Right lung (tissue), 10 donors: ENCODE data around the gene GRAMD1B. TPM values are rescaled to one million over a fixed set of nuclear protein-coding genes. Genes with fewer than 3 reads are reported as not detected.

Experiments
- DNase-seq, 2 donors: peaks; one replicate each; pipeline ENCODE4 v3.0.0-alpha.2; 2013
- long read RNA-seq, 8 donors: transcript quantifications; one replicate each; lab custom pipeline, GENCODE V29; 2026
- polyA plus RNA-seq, 5 donors: library from polyadenylated mRNA; unstranded; fragments of 120-200 nt; gene quantifications; one replicate each; pipeline versions ENCODE4 v1.2.1 to v1.2.3, GENCODE V29; 2013; ENCODE audit warnings: inconsistent platforms in 1 of 5, low replicate concordance in 1 of 5; ENCODE audit not compliant: insufficient read length in 5 of 5, insufficient read depth in 1 of 5

GRAMD1B gene
- 1 to 10 TPM; 3.8 to 4.5 (median 4.2) TPM for polyA plus RNA-seq
- long read RNA-seq, donor 1: 0 reads
- long read RNA-seq, donor 2: 0 reads
- long read RNA-seq, donor 3: 0 reads
- long read RNA-seq, donor 4: 0 reads
- long read RNA-seq, donor 5, partial matches to known transcripts: 0 of 1 reads
- long read RNA-seq, donor 5, other reads (novel, unspliced or antisense): 0 of 1 reads
- long read RNA-seq, donor 6: 0 reads
- long read RNA-seq, donor 7: 0 reads
- long read RNA-seq, donor 8: 0 reads

GRCh38 chr11:123429913-123430720 lies at the start of gene GRAMD1B:
Gene GRAMD1B (plus strand): TSS chr11:123430269. CDS start chr11:123430793, 524 bp downstream.
- peak; percentile 62 to 69 for DNase-seq

DNA sequence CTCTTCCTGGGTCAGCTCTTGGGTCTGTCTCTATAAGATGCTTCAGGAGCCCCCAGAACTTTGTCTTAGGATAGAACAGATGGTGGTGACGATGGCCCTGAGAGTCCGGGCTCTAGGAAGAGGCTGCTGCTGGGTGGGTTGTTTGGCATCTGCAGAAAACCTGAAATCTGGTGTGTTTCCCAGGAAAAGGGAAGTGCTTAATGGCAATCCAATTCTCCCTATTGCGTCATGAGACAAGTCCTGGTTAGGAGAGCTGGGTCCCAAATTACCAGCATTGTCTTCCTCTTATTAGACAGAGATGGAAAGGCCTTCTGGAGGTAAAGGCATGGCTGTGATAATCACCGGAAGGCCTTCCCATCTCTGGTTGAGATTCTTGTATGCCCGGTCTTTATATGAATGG lies 48.9 kb upstream of the GRAMD1B start:
- DNase-seq: no peak

- DNase-seq: no peak
These were observed 48.1 kb upstream of the GRAMD1B start for GRCh38 chr11:123381817-123382554.

DNA sequence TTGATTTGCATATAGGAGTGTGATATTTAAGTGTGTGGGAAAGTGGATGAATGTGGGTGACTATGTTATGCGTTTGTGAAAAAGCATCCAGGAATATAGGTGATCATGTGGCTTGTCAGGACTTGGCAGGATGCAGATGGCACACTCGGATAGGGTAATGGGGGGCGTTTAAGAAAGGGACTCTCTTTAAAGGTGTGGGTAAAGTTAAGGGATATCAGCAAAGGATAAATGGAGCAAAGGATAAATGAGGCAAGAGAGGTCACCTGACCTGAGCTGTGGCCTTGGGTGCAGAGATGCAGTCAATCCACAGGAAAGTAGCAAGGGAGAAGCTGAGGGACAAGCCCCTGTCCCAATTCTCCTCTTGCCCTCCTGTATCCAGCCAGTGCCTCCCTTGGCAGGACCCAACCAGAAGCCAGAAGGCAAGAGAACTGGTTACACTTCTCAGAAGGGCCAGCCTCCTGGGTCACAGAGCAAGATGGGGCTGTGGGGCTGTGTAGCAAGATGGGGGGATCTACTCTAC lies 47.5 kb upstream of the GRAMD1B start:
- no peak for DNase-seq

- DNase-seq: no peak
These were observed 46.0 kb upstream of the GRAMD1B start for GRCh38 chr11:123384116-123384515.

DNA sequence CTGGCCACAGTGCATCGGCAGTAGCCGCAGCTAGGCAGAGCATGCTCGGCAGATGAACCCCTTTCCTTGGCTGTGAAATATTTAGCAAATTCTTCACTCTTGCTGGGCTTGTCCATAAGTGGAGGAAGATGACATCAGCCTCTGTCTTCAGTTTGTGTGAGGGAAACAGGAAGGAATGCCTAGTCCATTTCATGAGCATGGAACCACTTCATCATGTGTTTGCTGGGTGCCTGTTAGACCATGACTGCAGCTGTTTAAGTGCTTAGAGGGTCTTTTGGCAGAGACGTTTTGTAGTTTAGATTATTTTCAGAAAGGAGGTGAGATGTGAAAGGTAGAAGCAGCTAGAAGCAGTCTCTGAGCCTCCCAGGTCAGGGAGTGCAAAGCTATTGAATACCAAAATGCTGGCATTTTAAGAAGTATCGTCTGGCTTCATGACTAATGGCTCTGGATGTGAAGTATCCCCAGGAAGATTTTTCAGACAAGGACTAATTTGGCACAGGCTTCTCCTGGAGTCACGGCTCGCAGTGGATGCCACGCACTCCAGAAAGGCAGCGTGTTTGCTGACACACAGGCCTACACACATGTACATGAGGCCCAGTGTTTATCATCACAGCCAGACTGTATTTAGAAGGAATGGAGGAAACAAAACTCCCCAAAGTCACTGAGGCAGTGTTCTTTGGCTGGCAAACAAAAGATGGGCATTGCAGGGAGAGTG lies 43.1 kb upstream of the GRAMD1B start:
- DNase-seq: no peak

DNA sequence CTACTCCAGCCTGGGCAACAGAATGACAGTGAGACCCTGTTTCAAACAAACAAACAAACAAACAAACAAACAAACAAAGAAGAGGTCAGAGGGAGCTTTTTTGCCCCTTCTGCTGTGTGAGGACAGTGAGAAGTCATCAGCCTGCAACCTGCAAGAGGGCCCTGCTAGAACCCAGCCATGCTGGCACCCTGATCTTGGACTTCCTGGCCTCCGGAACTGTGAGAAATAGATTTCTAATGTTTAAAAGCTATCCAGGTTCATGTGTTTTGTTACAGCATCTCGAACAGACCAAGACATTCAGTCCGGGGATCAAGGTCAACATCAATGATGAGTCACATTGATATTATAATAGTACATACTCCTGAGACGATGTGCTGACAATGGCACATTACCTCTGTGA lies 41.4 kb upstream of the GRAMD1B start:
- no peak for DNase-seq

DNA sequence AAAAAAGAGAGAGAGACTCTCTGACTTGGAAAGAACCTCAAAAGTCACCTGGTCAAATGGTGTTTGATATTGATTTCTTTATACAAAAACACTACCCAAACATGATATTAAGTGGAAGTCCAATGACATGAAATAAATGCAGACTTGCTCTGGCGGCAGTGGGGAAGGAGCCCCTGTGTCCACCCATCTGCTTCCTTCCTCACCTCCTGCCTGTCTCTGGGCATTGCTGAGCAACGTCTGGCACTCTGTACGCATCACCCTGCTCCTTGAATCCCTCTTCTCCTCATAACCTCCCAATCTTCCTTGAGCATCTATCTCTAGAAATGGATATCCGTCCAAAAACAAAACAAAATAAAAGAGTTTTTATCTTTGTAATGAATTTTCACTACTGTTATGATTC lies 39.9 kb upstream of the GRAMD1B start:
- DNase-seq: no peak

- DNase-seq: no peak
These were observed 38.3 kb upstream of the GRAMD1B start for GRCh38 chr11:123391646-123392348.

- no peak for DNase-seq
These were observed 37.6 kb upstream of the GRAMD1B start for GRCh38 chr11:123392431-123392830.

- no peak for DNase-seq
These were observed 37.2 kb upstream of the GRAMD1B start for GRCh38 chr11:123392844-123393243.

DNA sequence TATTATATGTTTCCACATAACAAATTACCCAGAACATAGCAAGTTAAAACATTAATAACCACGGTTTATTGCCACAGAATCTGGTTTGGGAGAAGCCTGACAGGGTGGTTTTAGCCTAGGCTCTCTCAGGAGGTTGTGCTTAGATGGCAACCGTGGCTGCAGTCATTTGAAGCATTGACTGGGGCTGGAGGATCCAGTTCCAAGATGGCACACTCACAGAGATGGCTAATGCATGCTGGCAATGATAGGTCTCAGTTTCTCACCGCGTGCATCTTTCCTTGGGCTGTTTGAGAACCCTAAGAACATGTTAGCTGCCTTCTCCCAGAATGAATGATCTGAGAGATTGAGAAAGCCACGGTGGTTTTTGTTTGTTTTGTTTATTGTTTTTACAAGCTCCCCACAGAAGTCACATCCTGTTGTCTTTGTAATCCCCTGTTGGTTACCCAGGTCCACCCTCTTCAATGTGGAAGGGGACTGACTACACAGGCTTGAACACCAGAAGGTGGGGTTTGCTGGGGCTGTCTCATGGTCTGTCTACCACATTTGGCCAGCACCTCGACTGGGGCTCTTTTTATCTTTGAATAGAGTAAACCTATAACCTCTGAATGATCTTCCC lies 36.6 kb upstream of the GRAMD1B start:
- DNase-seq: no peak

- DNase-seq: no peak
These were observed 25.4 kb upstream of the GRAMD1B start for GRCh38 chr11:123404676-123405075.

DNA sequence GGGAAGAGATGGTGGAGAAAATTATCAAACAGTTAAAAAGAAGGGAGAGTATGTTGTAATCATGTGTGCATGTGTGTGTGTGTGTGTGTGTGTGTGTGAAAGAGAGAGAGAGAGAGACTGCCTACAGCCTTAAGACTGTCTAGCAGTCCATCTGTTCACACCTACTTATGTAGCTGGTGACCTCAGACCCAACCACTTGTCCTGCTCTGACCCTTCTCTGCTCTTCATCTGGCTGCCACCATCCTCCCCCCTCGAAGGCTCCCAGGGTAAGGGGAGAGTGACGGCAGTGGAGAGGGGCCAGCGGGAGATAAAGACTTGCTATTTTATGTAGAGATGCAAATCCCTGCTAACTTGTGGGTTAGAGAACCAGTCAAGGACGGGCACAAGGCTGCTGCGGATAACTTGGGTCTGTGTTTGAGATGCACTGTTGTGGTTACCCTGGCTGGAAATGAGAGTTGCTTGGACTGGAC lies 24.9 kb upstream of the GRAMD1B start:
- DNase-seq: peak; percentile 60 to 61

GRCh38 chr11:123406441-123407129 lies 23.5 kb upstream of the GRAMD1B start:
- no peak for DNase-seq

DNA sequence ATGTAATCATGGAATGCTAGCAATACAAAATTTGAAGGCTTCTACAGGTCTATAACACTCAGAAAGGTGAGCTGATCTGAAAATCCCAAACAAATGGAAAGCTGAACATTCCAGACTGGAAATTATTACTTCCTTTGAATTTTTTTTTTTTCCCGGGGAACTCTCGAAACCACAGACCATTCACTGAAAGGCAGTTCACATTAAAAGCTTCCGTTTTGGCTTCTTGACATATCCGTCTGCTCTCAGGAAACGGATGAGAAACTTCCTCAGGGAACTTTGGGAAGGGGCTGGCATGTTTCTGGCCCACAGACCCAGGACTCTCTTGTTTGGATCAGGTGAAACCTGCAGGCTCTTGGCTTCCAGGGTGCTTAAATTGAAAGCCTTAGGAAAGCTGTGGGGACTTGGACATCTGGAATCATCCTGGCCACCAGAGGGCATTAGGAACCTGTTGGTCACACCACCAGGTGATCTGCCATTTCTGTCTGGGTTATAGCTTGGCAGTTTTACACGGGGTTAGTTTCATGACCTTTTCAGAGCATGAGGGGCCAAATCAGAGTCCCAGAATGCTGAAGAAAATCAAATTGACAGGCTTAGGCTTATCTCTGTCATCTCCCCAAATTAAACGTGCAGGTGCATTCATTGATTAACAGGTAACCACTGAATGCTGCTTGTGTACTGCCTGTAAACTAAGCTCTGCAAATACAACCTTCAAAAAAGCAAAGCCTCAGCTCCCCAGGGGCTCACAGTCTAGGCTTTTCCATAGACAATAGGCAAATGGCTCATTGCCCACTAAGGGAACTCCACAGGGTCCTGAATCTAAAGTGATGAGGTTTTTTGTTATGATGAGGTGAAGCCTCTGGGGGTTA lies 22.7 kb upstream of the GRAMD1B start:
- peak; percentile 20 to 25 for DNase-seq

DNA sequence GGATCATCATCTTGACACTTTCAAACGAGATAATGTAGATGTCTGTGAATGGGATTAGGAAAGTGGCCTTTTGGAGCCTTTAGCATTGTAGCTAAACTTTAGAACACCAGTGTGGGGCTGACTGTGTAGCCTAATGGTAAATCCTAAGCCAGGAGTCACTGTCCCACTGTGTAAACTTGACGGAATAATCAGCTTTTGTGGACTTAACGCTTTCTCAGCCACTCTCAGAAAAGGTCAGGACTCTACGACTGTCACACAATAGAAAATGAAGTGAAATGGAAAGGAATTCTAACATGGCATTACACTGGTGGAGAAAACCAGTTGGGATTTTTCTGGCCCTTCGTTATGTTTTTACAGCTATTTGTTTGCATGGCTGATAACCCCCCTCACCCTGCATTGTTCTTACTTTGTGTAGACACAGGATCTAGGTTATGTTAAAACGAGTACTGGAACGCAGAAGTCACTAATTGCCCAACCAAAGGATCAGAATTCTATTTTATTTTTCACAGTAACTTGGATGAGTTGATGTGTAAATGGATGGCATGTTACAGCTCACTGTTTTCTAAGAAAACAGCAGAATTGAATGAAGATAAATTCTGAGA lies 22.0 kb upstream of the GRAMD1B start:
- no peak for DNase-seq
